ENCODE results near the gene CDPF1. TPM values are rescaled to one million over a fixed set of nuclear protein-coding genes. Genes with fewer than 3 reads are reported as not detected.

The CDPF1 gene
- total RNA-seq, 5 donors from 2014 or later (not counting 1 experiment from before 2014, with no cell fraction given) = 5.8 to 15.3 (median 11.5) TPM

DNA sequence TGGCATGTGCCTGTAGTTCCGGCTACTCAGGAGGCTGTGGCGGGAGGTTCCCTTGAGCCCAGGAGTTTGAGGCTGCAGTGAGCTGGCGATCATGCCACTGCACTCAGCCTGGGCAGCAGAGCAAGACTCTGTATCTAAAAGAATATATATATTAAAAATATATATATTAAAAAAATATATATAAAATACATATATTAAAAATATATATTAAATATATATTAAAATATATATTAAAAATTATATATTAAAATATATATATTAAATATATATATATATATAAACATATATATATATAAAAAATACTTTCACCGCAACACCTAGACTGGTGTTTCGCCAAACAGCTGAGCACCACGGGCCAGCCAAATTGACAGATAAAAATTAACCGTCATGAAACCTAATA is 26.5 kb upstream of the CDPF1 start:
- H3K4me1 ChIP-seq (ENCODE audit: control insufficient read depth in 1 of 2, extremely low read depth in 1 of 2, insufficient read depth in 2 of 2, low read length in 2 of 2) = peaks cover 0 to 53% of the 10 kb centered on the region in 2 experiments
- no CpG with 5 or more reads among the region's 7 CpGs for WGBS (ENCODE audit: insufficient coverage)
- H3K36me3 ChIP-seq (ENCODE audit: control insufficient read depth in 2 of 2, extremely low read depth in 1 of 2, insufficient read depth in 1 of 2, low read length in 1 of 2) = peaks cover 0 to 38% of the 10 kb centered on the region in 2 donors
- H3K4me3 Mint-ChIP-seq = no peak overlapping the region
- POLR2A ChIA-PET = interaction anchor here in 1 of 2 donors (0.6 kb wide), 1 partner anchor 15 kb away, joined by 3 read pairs; no protein-coding TSS in a partner anchor
- H3K9me3 Mint-ChIP-seq = no peaks in the 10 kb centered on the region
- no peak overlapping the region for H3K27ac ChIP-seq (ENCODE audit: low read length)
- no peak overlapping the region for H3K4me3 ChIP-seq (ENCODE audit: control insufficient read depth in 1 of 2, extremely low read depth in 1 of 2, low read length in 1 of 2)
- peaks cover 32% of the 10 kb centered on the region for H3K36me3 Mint-ChIP-seq
- H3K4me1 Mint-ChIP-seq = peaks cover 0 to 16% (median 5%) of the 10 kb centered on the region in 3 donors
- ATAC-seq (replicated peaks in 1 of 4) = no peak
- H3K27me3 Mint-ChIP-seq = no peaks in the 10 kb centered on the region
- DNase-seq = no peak
- no peak overlapping the region for H3K27ac Mint-ChIP-seq
- CTCF ChIA-PET = no interaction called here
- H3K27me3 ChIP-seq (replicated peaks in 1 of 2; ENCODE audit: control insufficient read depth in 2 of 2, extremely low read depth in 1 of 2, insufficient read depth in 2 of 2, low read length in 1 of 2) = no peaks in the 10 kb centered on the region
- no peaks in the 10 kb centered on the region for H3K9me3 ChIP-seq

DNA sequence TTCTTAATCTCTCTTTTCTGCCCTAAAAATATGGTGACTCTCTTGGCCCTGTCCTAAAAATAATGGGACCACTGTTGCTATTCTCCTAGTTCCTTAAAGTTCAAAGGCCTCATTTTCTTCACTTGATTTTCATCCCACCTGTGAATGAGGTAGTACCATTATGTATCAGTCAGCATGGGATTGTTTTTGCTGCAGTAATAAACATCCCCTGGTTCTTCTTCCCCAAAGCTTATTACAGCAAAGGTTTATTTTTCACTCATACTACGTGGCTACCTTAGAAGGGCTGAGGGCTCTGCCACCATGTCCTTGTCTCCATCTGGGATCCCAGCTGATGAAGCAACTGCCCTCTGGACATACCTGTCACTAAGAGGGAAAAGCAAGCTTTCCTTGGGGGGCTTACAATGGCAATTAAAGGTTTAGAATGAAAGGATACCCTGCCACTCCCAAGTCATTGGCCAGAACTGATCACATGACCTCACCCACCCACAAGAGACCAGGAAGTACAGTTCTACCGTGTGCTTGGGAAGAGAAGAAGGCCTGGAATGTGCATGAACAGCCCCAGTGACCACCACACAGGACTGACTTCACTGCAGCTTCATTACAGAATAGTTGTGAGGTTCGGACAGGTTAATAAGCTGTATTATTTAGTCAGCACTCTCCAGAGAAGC is 25.5 kb upstream of the CDPF1 start:
- no peaks in the 10 kb centered on the region for H3K27me3 Mint-ChIP-seq
- 100% methylated on average over 1 of the region's 3 CpGs for WGBS (ENCODE audit: insufficient coverage)
- Histone ChIP-seq H3K9me3 (no peaks in the 10 kb centered on the region), H3K36me3 (ENCODE audit: control insufficient read depth in 2 of 2, extremely low read depth in 1 of 2, insufficient read depth in 1 of 2, low read length in 1 of 2) (peaks cover 0 to 38% of the 10 kb centered on the region in 2 donors), H3K4me1 (ENCODE audit: control insufficient read depth in 1 of 2, extremely low read depth in 1 of 2, insufficient read depth in 2 of 2, low read length in 2 of 2) (peaks cover 0 to 43% of the 10 kb centered on the region in 2 experiments), H3K27ac (ENCODE audit: low read length) (no peak overlapping the region), H3K27me3 (replicated peaks in 1 of 2; ENCODE audit: control insufficient read depth in 2 of 2, extremely low read depth in 1 of 2, insufficient read depth in 2 of 2, low read length in 1 of 2) (no peaks in the 10 kb centered on the region), H3K4me3 (ENCODE audit: control insufficient read depth in 1 of 2, extremely low read depth in 1 of 2, low read length in 1 of 2) (no peak overlapping the region)
- H3K9me3 Mint-ChIP-seq = no peaks in the 10 kb centered on the region
- H3K4me1 Mint-ChIP-seq = peaks cover 0 to 13% (median 2%) of the 10 kb centered on the region in 3 donors
- no peak overlapping the region for H3K27ac Mint-ChIP-seq
- ChIA-PET CTCF (no interaction called here), POLR2A (no interaction called here)
- DNase-seq (no peak), ATAC-seq (replicated peaks in 1 of 4) (no peak)
- no peak overlapping the region for H3K4me3 Mint-ChIP-seq
- peaks cover 29% of the 10 kb centered on the region for H3K36me3 Mint-ChIP-seq

DNA sequence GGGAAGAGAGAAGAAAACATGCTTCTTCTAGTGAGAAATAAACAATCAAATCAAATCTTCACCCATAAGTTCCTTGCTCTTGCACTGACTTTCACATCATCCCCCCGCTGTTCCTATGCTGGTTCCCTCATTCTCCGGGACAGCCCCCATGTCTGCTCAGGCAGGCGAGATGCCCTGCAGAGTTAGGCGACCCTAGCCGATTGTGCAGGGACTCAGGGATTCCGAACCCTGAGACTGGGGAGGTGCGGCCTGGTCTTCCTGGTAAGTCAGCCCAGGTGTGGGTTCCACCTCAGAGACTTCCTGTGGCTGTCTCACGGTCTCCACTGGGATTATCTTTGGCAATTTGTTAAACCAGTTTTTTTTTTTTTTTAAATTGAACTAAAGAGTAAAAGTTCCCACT is 24.3 kb upstream of the CDPF1 start:
- 98% methylated on average over 7 of the region's 8 CpGs for WGBS (ENCODE audit: insufficient coverage)
- ChIA-PET CTCF (no interaction called here), POLR2A (no interaction called here)
- H3K4me1 Mint-ChIP-seq = peaks cover 5 to 16% (median 9%) of the 10 kb centered on the region in 3 donors
- no peak overlapping the region for H3K27ac Mint-ChIP-seq
- no peaks in the 10 kb centered on the region for H3K9me3 ChIP-seq
- H3K27me3 Mint-ChIP-seq = no peaks in the 10 kb centered on the region
- peaks cover 0 to 39% of the 10 kb centered on the region in 2 experiments for H3K4me1 ChIP-seq (ENCODE audit: control insufficient read depth in 1 of 2, extremely low read depth in 1 of 2, insufficient read depth in 2 of 2, low read length in 2 of 2)
- no peak overlapping the region for H3K27ac ChIP-seq (ENCODE audit: low read length)
- H3K36me3 ChIP-seq (ENCODE audit: control insufficient read depth in 2 of 2, extremely low read depth in 1 of 2, insufficient read depth in 1 of 2, low read length in 1 of 2) = peaks cover 0 to 35% of the 10 kb centered on the region in 2 donors
- no peak overlapping the region for H3K4me3 ChIP-seq (ENCODE audit: control insufficient read depth in 1 of 2, extremely low read depth in 1 of 2, low read length in 1 of 2)
- DNase-seq = no peak
- peaks cover 29% of the 10 kb centered on the region for H3K36me3 Mint-ChIP-seq
- no peaks in the 10 kb centered on the region for H3K9me3 Mint-ChIP-seq
- no peak for ATAC-seq (replicated peaks in 1 of 4)
- no peaks in the 10 kb centered on the region for H3K27me3 ChIP-seq (replicated peaks in 1 of 2; ENCODE audit: control insufficient read depth in 2 of 2, extremely low read depth in 1 of 2, insufficient read depth in 2 of 2, low read length in 1 of 2)
- H3K4me3 Mint-ChIP-seq = no peak overlapping the region

DNA sequence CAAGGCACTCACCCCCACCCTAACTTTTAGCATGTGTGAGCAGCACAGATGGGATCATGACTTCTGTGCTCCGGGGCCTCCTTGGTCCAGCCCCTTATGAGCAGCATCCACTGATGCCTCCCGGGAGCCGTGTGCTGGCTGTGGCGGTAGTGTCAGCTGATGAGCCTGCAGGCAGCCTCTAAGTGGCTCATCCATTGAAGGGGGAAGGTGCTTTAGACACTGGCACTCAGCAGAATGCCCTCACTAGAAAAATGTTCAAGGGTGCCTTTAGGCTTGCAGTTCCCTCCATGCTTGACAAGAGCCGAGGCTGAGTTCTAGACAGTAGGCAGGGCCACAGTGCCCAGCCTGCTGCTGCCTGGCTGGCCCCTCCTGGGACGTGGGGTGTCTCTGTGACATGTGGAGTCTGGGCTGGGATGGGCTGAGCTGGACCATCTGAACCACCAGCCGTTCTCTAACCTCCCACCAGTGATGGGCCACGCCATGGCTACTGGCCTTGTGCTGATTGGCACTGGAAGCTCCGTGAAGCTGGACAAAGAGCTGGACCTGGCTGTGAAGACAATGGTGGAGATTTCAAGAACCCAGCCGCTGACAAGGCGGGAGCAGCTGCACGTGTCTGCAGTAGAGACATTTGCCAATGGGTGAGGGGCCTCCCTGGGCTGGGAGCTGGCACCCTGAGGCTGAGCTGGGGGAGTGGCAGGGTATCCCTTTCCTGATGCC is 23.5 kb upstream of the CDPF1 start:
- peaks cover 26% of the 10 kb centered on the region for H3K36me3 Mint-ChIP-seq
- ChIA-PET CTCF (no interaction called here), POLR2A (no interaction called here)
- H3K9me3 ChIP-seq = no peaks in the 10 kb centered on the region
- no peak overlapping the region for H3K27ac ChIP-seq (ENCODE audit: low read length)
- H3K4me1 Mint-ChIP-seq = peaks cover 5 to 16% (median 10%) of the 10 kb centered on the region in 3 donors
- H3K27me3 ChIP-seq (replicated peaks in 1 of 2; ENCODE audit: control insufficient read depth in 2 of 2, extremely low read depth in 1 of 2, insufficient read depth in 2 of 2, low read length in 1 of 2) = no peaks in the 10 kb centered on the region
- H3K9me3 Mint-ChIP-seq = no peaks in the 10 kb centered on the region
- no peak for ATAC-seq (replicated peaks in 1 of 4)
- no peak overlapping the region for H3K4me3 ChIP-seq (ENCODE audit: control insufficient read depth in 1 of 2, extremely low read depth in 1 of 2, low read length in 1 of 2)
- no peak overlapping the region for H3K27ac Mint-ChIP-seq
- no peaks in the 10 kb centered on the region for H3K27me3 Mint-ChIP-seq
- peaks cover 0 to 28% of the 10 kb centered on the region in 2 donors for H3K36me3 ChIP-seq (ENCODE audit: control insufficient read depth in 2 of 2, extremely low read depth in 1 of 2, insufficient read depth in 1 of 2, low read length in 1 of 2)
- 98% methylated on average over 9 of the region's 12 CpGs for WGBS (ENCODE audit: insufficient coverage)
- H3K4me3 Mint-ChIP-seq = no peak overlapping the region
- DNase-seq = no peak
- H3K4me1 ChIP-seq (ENCODE audit: control insufficient read depth in 1 of 2, extremely low read depth in 1 of 2, insufficient read depth in 2 of 2, low read length in 2 of 2) = peaks cover 0 to 39% of the 10 kb centered on the region in 2 experiments

DNA sequence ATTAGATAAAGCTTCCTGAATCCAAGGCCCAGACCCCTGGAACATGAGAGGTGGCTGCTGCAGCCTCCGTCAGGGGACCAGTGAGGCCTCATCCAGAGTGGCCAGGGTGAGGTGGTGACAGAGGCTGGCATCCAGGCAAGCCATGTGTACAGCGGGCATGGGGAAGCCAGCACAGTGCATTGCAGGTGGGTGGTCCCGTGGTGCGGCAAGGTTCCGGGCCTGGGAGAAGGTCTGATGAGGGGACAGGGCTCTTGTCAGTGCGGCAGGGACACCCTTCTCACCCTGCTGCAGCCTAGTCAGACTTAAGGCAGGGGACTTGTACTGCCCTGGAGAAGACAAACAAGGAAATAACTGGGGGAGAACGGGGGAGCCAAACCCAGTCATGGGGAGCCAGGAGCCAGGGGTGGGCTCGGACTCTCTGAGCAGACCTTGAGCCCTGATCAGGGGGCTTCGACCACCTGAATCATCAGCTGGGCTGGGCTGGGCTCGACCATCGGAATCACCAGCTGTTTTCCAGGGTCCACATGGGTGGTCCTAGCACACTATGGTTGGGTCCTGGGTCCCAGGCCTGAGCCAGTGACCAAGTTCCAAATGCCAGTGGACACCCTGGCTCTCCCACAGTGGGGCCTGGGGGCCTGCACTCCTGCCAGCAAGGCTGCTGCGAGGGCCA is 22.8 kb upstream of the CDPF1 start:
- no peak overlapping the region for H3K4me3 Mint-ChIP-seq
- H3K4me1 ChIP-seq (ENCODE audit: control insufficient read depth in 1 of 2, extremely low read depth in 1 of 2, insufficient read depth in 2 of 2, low read length in 2 of 2) = peaks cover 0 to 42% of the 10 kb centered on the region in 2 experiments
- POLR2A ChIA-PET = interaction anchor here in 1 of 2 donors (0.6 kb wide), 1 partner anchor 507 kb away, joined by 3 read pairs; no protein-coding TSS in a partner anchor

DNA sequence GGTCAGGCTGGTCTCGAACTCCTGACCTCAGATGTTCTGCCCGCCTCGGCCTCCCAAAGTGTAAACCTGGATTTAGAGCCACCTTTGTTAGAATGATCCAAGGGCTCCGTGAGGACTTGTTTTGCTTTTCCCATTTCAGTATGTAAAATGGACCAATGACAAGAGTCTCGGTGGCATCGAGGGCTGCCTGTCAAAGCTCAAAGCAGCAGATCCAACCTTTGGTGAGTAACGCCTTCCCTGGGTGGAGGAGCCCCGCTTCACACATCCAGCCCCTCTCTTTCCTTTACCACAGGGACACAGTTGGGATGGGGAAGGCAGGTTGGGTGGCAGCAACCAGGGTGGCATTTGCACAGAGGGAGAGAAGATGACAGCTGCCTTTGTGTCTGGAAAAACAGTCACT is 22.1 kb upstream of the CDPF1 start:
- peaks cover 0 to 40% of the 10 kb centered on the region in 2 experiments for H3K4me1 ChIP-seq (ENCODE audit: control insufficient read depth in 1 of 2, extremely low read depth in 1 of 2, insufficient read depth in 2 of 2, low read length in 2 of 2)
- H3K9me3 ChIP-seq = no peaks in the 10 kb centered on the region
- Mint-ChIP-seq H3K4me1 (peaks cover 13 to 19% (median 18%) of the 10 kb centered on the region in 3 donors), H3K4me3 (no peak overlapping the region), H3K36me3 (peaks cover 16% of the 10 kb centered on the region), H3K27me3 (no peaks in the 10 kb centered on the region), H3K27ac (no peak overlapping the region), H3K9me3 (no peaks in the 10 kb centered on the region)
- no peak overlapping the region for H3K27ac ChIP-seq (ENCODE audit: low read length)
- H3K4me3 ChIP-seq (ENCODE audit: control insufficient read depth in 1 of 2, extremely low read depth in 1 of 2, low read length in 1 of 2) = no peak overlapping the region
- WGBS (ENCODE audit: insufficient coverage) = 94% methylated on average over 5 of the region's 8 CpGs
- ChIA-PET CTCF (no interaction called here), POLR2A (interaction anchor here in 1 of 2 donors (0.6 kb wide), 1 partner anchor 508 kb away, joined by 3 read pairs; no protein-coding TSS in a partner anchor)
- DNase-seq = no peak
- ATAC-seq (replicated peaks in 1 of 4) = no peak
- H3K36me3 ChIP-seq (ENCODE audit: control insufficient read depth in 2 of 2, extremely low read depth in 1 of 2, insufficient read depth in 1 of 2, low read length in 1 of 2) = peaks cover 0 to 18% of the 10 kb centered on the region in 2 donors
- peaks cover 0 to 3% of the 10 kb centered on the region in 2 experiments for H3K27me3 ChIP-seq (replicated peaks in 1 of 2; ENCODE audit: control insufficient read depth in 2 of 2, extremely low read depth in 1 of 2, insufficient read depth in 2 of 2, low read length in 1 of 2)

More for the DNA sequence above, 22.8 kb upstream of the CDPF1 start:
- CTCF ChIA-PET = no interaction called here
- DNase-seq = no peak
- ATAC-seq (replicated peaks in 1 of 4) = no peak
- Mint-ChIP-seq H3K9me3 (no peaks in the 10 kb centered on the region), H3K36me3 (peaks cover 20% of the 10 kb centered on the region), H3K27ac (no peak overlapping the region), H3K4me1 (peaks cover 10 to 17% (median 13%) of the 10 kb centered on the region in 3 donors), H3K27me3 (no peaks in the 10 kb centered on the region)
- Histone ChIP-seq H3K27me3 (replicated peaks in 1 of 2; ENCODE audit: control insufficient read depth in 2 of 2, extremely low read depth in 1 of 2, insufficient read depth in 2 of 2, low read length in 1 of 2) (no peaks in the 10 kb centered on the region), H3K36me3 (ENCODE audit: control insufficient read depth in 2 of 2, extremely low read depth in 1 of 2, insufficient read depth in 1 of 2, low read length in 1 of 2) (peaks cover 0 to 22% of the 10 kb centered on the region in 2 donors), H3K27ac (ENCODE audit: low read length) (no peak overlapping the region), H3K9me3 (no peaks in the 10 kb centered on the region), H3K4me3 (ENCODE audit: control insufficient read depth in 1 of 2, extremely low read depth in 1 of 2, low read length in 1 of 2) (no peak overlapping the region)
- over 99% methylated on average over 12 of the region's 12 CpGs for WGBS (ENCODE audit: insufficient coverage)

Measured in T-cell (primary cell).